K562 (cell line): ENCODE data around the gene SNX15. TPM values are rescaled to one million over a fixed set of nuclear protein-coding genes. Genes with fewer than 3 reads are reported as not detected.

Source experiments
- CBX8 ChIP-seq: fragments of 200-600 bp; sonication (generic); IDR thresholded peaks from 2 replicates; pipeline ENCODE4 v1.6.1; 2012; ENCODE audit warnings: borderline replicate concordance, mixed run types, low read depth, mild to moderate bottlenecking, moderate library complexity, mixed read lengths, low read length, control low read depth, inconsistent platforms; ENCODE audit not compliant: poor library complexity, severe bottlenecking; ENCODE audit errors: extremely low read depth
- E4F1 ChIP-seq: fragments of 250-450 bp; sonication (Bioruptor Pico); IDR thresholded peaks from 2 replicates; pipeline ENCODE4 v1.5.0; 2021; ENCODE audit warnings: mild to moderate bottlenecking, borderline replicate concordance
- GATAD2B ChIP-seq: fragments of 450-650 bp; IDR thresholded peaks from 2 replicates; pipeline ENCODE4 v1.6.1; 2017; ENCODE audit warnings: mild to moderate bottlenecking, borderline replicate concordance
- LCOR ChIP-seq: sonication (generic); formaldehyde crosslinking; IDR thresholded peaks from 2 replicates; pipeline ENCODE4 v1.8.0; 2022; ENCODE audit warnings: mild to moderate bottlenecking, missing genetic modification reagents
- MBD2 ChIP-seq: sonication (generic); IDR thresholded peaks from 2 replicates; pipeline ENCODE4 v1.6.1; 2016; ENCODE audit warnings: low read depth, borderline replicate concordance
- MYBL2 ChIP-seq, 2 experiments: fragments of 450-650 bp in 1 of 2; sonication (generic) in 1 of 2; formaldehyde crosslinking in 1 of 2; IDR thresholded peaks; 2 replicates each; pipeline versions ENCODE4 v1.6.1 to v1.8.1; 2017 to 2022; ENCODE audit warnings: borderline replicate concordance in 1 of 2, inconsistent platforms in 1 of 2, low read depth in 1 of 2, mild to moderate bottlenecking in 1 of 2, missing genetic modification reagents in 1 of 2, moderate library complexity in 1 of 2
- RBFOX2 ChIP-seq: fragments of 200-400 bp; formaldehyde crosslinking; IDR thresholded peaks from 2 replicates; pipeline ENCODE4 v1.6.1; 2017; ENCODE audit warnings: low read depth, mild to moderate bottlenecking, low read length, moderate library complexity
- SMARCC2 ChIP-seq: fragments of 450-650 bp; IDR thresholded peaks from 2 replicates; pipeline ENCODE4 v1.6.1; 2017; ENCODE audit warnings: antibody characterized with exemption, moderate library complexity, mild to moderate bottlenecking, low read depth
- SREBF1 ChIP-seq: fragments of 150-350 bp; IDR thresholded peaks from 2 replicates; pipeline ENCODE4 v1.6.1; 2014; ENCODE audit warnings: antibody characterized with exemption, low read depth, low read length, borderline replicate concordance
- SRSF3 ChIP-seq: fragments of 200-400 bp; formaldehyde crosslinking; IDR thresholded peaks from 2 replicates; pipeline ENCODE4 v1.6.1; 2016; ENCODE audit warnings: mild to moderate bottlenecking, low read length, moderate library complexity; ENCODE audit not compliant: insufficient read depth
- TAF7 ChIP-seq: fragments of 450-650 bp; IDR thresholded peaks from 2 replicates; pipeline ENCODE4 v1.6.1; 2016; ENCODE audit warnings: missing genetic modification characterization, missing compliant biosample characterization
- YBX1 ChIP-seq: fragments of 450-650 bp; IDR thresholded peaks from 2 replicates; pipeline ENCODE4 v1.7.1; 2016; ENCODE audit warnings: mild to moderate bottlenecking
- ZNF184 ChIP-seq: sonication (generic); formaldehyde crosslinking; IDR thresholded peaks from 2 replicates; pipeline ENCODE4 v1.5.0; 2020; ENCODE audit warnings: missing genetic modification reagents
- ZNF224 ChIP-seq: sonication (generic); formaldehyde crosslinking; IDR thresholded peaks from 2 replicates; pipeline ENCODE4 v1.8.0; 2022; ENCODE audit warnings: mild to moderate bottlenecking, missing genetic modification reagents
- ZNF316 ChIP-seq: fragments of 450-650 bp; IDR thresholded peaks from 2 replicates; pipeline ENCODE4 v1.6.1; 2016
- ZNF318 ChIP-seq, 2 experiments: fragments of 450-650 bp; IDR thresholded peaks; 2 replicates each; pipeline ENCODE4 v1.6.1; 2016; ENCODE audit warnings: mild to moderate bottlenecking in 2 of 2, borderline replicate concordance in 1 of 2, low read depth in 1 of 2, moderate library complexity in 1 of 2
- ZNF354B ChIP-seq: fragments of 250-450 bp; sonication (Bioruptor Pico); IDR thresholded peaks from 2 replicates; pipeline ENCODE4 v1.4.0; 2020
- polyA plus RNA-seq, 8 experiments: library from polyadenylated mRNA; depleted of rRNA in 4 of 8; stranded (reverse) in 5 of 8; unstranded in 3 of 8; fragments of >200 nt; fragmentation: Nextera tagmentation in 2 of 8; fragmentation: Illumina TruSeq in 1 of 8; extraction: Ambion mirVana in 2 of 8; extraction: Trizol in 1 of 8; gene quantifications; 2 replicates each; pipeline versions ENCODE4 v1.2.1 to v1.2.3, GENCODE V29; 2011 to 2014; ENCODE audit warnings: inconsistent platforms in 1 of 8, missing spikeins in 1 of 8
- total RNA-seq, 7 experiments: library from RNA; depleted of rRNA in 6 of 7; stranded (reverse); fragments of >200 nt in 6 of 7; fragmentation: Illumina TruSeq in 2 of 7; extraction: Trizol in 2 of 7; gene quantifications; 2 replicates each; pipeline versions ENCODE4 v1.2.1 to v1.2.3, GENCODE V29; 2011 to 2021; ENCODE audit warnings: low replicate concordance in 1 of 7

Gene SNX15
- total and polyA plus RNA-seq, 9 of the 15 experiments (the other 6 are each of a cell fraction or from before 2014, with no cell fraction given) = 1.8 to 27.8 (median 15.2) TPM

- peak; percentile 79 for TF ChIP-seq RBFOX2
- TF ChIP-seq GATAD2B = no peak
- no peak for TF ChIP-seq YBX1
- no peak for TF ChIP-seq ZNF318 (IDR thresholded peaks at IDR 0.05; ENCODE audit: borderline replicate concordance in 1 of 2, low read depth in 1 of 2)
- TF ChIP-seq MYBL2 (IDR thresholded peaks at IDR 0.05; ENCODE audit: low read depth) = no peak
- no peak for TF ChIP-seq MYBL2 (CRISPR knock-in tag; IDR thresholded peaks at IDR 0.05; ENCODE audit: borderline replicate concordance)
- TF ChIP-seq ZNF316 = no peak
- TF ChIP-seq ZNF354B (CRISPR knock-in tag) = no peak
- TF ChIP-seq E4F1 = no peak
- TF ChIP-seq LCOR (CRISPR knock-in tag) = 0 out of 2 replicates have a peak, but pooled peaks have one; percentile 32
- no peak for TF ChIP-seq MBD2
- no peak for TF ChIP-seq ZNF184 (CRISPR knock-in tag)
- no peak for TF ChIP-seq SRSF3
- no peak for TF ChIP-seq SMARCC2
- TF ChIP-seq SREBF1 = no peak
- no peak for TF ChIP-seq CBX8
- TF ChIP-seq TAF7 (tag) = no peak
- TF ChIP-seq ZNF224 (CRISPR knock-in tag) = no peak
Measured at GRCh38 chr11:65027213-65028067, at the start of gene SNX15 (continued).
